HEK293 (cell line): ENCODE measurements around the gene H2AZ2.

ENCODE experiments used
- IKZF3 ChIP-seq: fragments of 450-650 bp; IDR thresholded peaks from 2 replicates; pipeline ENCODE4 v1.5.0; 2018; ENCODE audit warnings: missing biosample characterization, mild to moderate bottlenecking, missing genetic modification characterization, moderate library complexity
- KLF16 ChIP-seq: fragments of 450-650 bp; formaldehyde crosslinking; IDR thresholded peaks from 2 replicates; pipeline ENCODE4 v1.5.1; 2017; ENCODE audit warnings: missing biosample characterization, missing genetic modification characterization
- MEIS1 ChIP-seq: sonication (generic); formaldehyde crosslinking; IDR thresholded peaks from 2 replicates; pipeline ENCODE4 v1.8.1; 2022; ENCODE audit warnings: missing genetic modification reagents, mild to moderate bottlenecking, borderline replicate concordance
- MZF1 ChIP-seq: fragments of 450-650 bp; formaldehyde crosslinking; IDR thresholded peaks from 2 replicates; pipeline ENCODE4 v1.5.1; 2017; ENCODE audit warnings: missing biosample characterization, missing genetic modification characterization, borderline replicate concordance
- PATZ1 ChIP-seq: fragments of 450-650 bp; formaldehyde crosslinking; IDR thresholded peaks from 2 replicates; pipeline ENCODE4 v1.5.1; 2016; ENCODE audit warnings: missing biosample characterization, missing genetic modification characterization
- PRDM1 ChIP-seq: fragments of 450-650 bp; formaldehyde crosslinking; IDR thresholded peaks from 2 replicates; pipeline ENCODE4; 2016; ENCODE audit warnings: missing biosample characterization, missing genetic modification characterization
- REPIN1 ChIP-seq: fragments of 450-650 bp; formaldehyde crosslinking; IDR thresholded peaks from 2 replicates; pipeline ENCODE4 v1.5.1; 2017; ENCODE audit warnings: missing biosample characterization, missing genetic modification characterization, low read depth
- SP3 ChIP-seq: fragments of 450-650 bp; formaldehyde crosslinking; IDR thresholded peaks from 2 replicates; pipeline ENCODE4 v1.5.1; 2016; ENCODE audit warnings: missing biosample characterization, missing genetic modification characterization
- ZBTB10 ChIP-seq: fragments of 450-650 bp; formaldehyde crosslinking; IDR thresholded peaks from 2 replicates; pipeline ENCODE4 v1.5.1; 2016; ENCODE audit warnings: missing biosample characterization, missing genetic modification characterization
- ZNF169 ChIP-seq: fragments of 450-650 bp; formaldehyde crosslinking; IDR thresholded peaks from 2 replicates; pipeline ENCODE4 v1.5.1; 2016; ENCODE audit warnings: missing biosample characterization, missing genetic modification characterization
- ZNF239 ChIP-seq: fragments of 450-650 bp; formaldehyde crosslinking; IDR thresholded peaks from 2 replicates; pipeline ENCODE4 v1.5.1; 2016; ENCODE audit warnings: missing biosample characterization, missing genetic modification characterization
- ZNF26 ChIP-seq: fragments of 450-650 bp; formaldehyde crosslinking; IDR thresholded peaks from 2 replicates; pipeline ENCODE4 v1.5.1; 2016; ENCODE audit warnings: missing biosample characterization, missing genetic modification characterization
- ZNF391 ChIP-seq: fragments of 450-650 bp; formaldehyde crosslinking; IDR thresholded peaks from 2 replicates; pipeline ENCODE4 v1.5.1; 2016; ENCODE audit warnings: low read depth, missing biosample characterization, missing genetic modification characterization, borderline replicate concordance
- ZNF404 ChIP-seq: fragments of 450-650 bp; formaldehyde crosslinking; IDR thresholded peaks from 2 replicates; pipeline ENCODE4 v1.5.1; 2017; ENCODE audit warnings: missing biosample characterization, missing genetic modification characterization
- ZNF521 ChIP-seq: fragments of 450-650 bp; formaldehyde crosslinking; IDR thresholded peaks from 2 replicates; pipeline ENCODE4 v1.5.1; 2017; ENCODE audit warnings: missing biosample characterization, mild to moderate bottlenecking, missing genetic modification characterization
- ZNF596 ChIP-seq: fragments of 450-650 bp; IDR thresholded peaks from 2 replicates; pipeline ENCODE4 v1.5.0; 2018; ENCODE audit warnings: missing biosample characterization, mild to moderate bottlenecking, missing genetic modification characterization, moderate library complexity
- ZNF658 ChIP-seq: fragments of 450-650 bp; formaldehyde crosslinking; IDR thresholded peaks from 2 replicates; pipeline ENCODE4; 2016; ENCODE audit warnings: missing biosample characterization, missing genetic modification characterization
- ZSCAN18 ChIP-seq: fragments of 450-650 bp; formaldehyde crosslinking; IDR thresholded peaks from 2 replicates; pipeline ENCODE4 v1.5.1; 2016; ENCODE audit warnings: missing biosample characterization, missing genetic modification characterization
- ZSCAN5A ChIP-seq: fragments of 450-650 bp; formaldehyde crosslinking; IDR thresholded peaks from 2 replicates; pipeline ENCODE4 v1.5.1; 2016; ENCODE audit warnings: missing biosample characterization, missing genetic modification characterization

H2AZ2 gene

GRCh38 chr7:44797329-44798258 is 50.3 kb downstream of the H2AZ2 start (continued):
- TF ChIP-seq ZSCAN18 (tag by site-specific recombination) (no peak), ZSCAN5A (tag by site-specific recombination) (no peak), IKZF3 (tag by site-specific recombination) (0 out of 2 replicates have a peak, but pooled peaks have one; percentile 3), ZNF26 (tag by site-specific recombination) (no peak), REPIN1 (tag by site-specific recombination) (no peak), PRDM1 (tag by site-specific recombination) (0 out of 2 replicates have a peak, but pooled peaks have one; percentile 23), KLF16 (peak; percentile 38; the same call in 1 of the 2 replicates), MEIS1 (CRISPR knock-in tag) (no peak), ZNF658 (tag by site-specific recombination) (no peak), ZNF169 (no peak), ZNF596 (tag by site-specific recombination) (no peak), ZNF239 (tag by site-specific recombination) (no peak), ZNF391 (tag by site-specific recombination) (0 out of 2 replicates have a peak, but pooled peaks have one; percentile 21), PATZ1 (no peak; the same call in 1 of the 2 replicates), ZNF521 (tag by site-specific recombination) (no peak), MZF1 (tag by site-specific recombination) (no peak), ZNF404 (no peak), ZBTB10 (tag by site-specific recombination) (no peak), SP3 (peak; percentile 55)
